ENCODE results near the gene DCXR.

DCXR gene

DNA sequence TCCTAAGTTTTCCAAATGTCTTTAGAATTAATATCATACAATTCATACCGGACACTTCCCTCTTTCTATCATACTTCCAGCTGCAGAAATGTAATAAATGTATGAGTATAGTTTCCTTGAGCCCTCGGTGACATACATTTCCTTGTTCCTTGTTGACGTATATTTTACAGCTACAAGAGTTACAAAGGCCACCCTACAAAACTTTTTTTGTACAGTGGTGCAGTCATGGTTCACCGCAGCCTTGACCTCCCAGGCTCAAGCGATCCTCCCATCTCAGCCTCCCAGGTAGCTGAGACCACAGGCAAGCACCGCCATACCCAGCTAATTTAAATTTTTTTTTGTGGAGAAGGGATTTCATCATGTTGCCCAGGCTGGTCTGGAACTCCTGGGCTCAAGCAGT is 35.3 kb upstream of the DCXR start:
- no peak for DNase-seq

DNA sequence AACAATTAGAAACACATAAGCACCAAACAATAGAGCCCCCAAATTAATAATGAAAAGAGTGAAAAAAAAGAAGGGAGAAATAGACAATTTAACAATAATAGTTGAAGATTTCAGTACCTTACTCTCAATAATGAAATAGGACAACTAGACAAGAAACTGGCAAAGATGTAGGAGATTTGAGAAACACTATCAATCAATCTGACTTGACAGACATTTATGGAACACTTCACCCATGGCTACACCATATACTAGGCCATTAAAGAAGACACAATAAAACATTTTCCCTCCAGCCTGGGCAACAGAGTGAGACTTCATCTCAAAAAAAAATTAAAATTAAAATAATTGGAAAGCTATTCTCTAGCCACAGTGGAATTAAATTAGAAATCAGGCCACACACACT is 33.1 kb upstream of the DCXR start:
- no peak for DNase-seq

DNA sequence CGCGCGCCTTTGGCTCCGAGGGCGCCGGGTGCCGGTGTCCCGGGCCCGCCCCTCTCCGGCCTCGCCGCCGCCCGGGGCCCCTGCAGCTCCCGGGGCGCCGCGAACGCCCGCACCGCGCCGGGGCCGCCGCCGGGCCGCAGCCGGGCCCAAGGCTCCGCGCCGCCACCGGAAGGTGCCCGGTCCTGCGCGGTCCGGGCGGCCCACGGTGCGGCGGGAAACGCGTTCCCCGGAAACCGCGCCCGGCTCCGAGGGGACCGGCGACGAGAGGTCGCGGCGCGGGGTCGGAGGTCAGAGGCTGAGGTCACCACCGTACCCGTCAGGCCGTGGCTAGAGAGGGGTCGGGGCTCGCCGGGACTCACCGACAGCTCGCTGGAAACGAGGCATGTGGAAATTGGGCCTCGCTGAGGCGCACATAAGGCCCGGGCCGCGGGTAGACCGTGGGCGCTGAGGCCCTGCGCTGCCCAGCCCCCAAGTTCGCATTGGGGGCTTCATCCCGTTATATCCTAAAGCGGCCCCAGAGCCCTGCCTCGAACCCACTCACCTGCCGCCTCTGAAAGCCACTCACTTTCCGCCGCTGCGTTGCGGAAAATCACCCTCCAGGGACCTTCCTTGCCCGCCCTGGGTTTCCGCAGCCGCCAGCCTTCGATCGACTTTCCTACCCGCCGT is 28.3 kb upstream of the DCXR start, which contains the start of gene DUS1L:
Gene DUS1L, minus strand, starts transcription at position 167 of the 666 bp plus-strand sequence. CDS start 745 bp downstream, outside the sequence.
- no peak for DNase-seq

DNA sequence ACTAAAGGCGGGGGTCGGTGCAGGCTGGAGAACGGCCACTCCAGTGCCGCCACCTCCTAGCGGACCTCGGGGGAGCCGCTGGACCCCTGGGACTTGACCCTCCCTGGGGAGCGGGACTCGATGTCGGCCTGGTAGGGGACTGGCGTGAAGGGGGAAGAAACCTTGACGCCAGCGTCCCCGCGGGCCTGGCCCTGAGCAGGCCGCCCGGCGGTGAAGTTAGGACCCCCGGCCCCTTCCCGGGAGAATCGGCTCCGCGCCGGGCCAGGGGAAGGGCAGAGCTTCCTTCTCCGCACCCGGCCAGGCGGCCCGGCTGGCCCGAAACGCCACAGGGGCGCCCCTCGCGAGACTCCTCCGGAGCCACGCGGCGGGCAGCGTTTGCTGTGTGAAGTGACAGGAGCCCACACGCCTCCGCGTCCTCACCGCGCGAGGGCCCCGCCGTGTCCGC is 27.7 kb upstream of the DCXR start:
- no peak for DNase-seq

DNA sequence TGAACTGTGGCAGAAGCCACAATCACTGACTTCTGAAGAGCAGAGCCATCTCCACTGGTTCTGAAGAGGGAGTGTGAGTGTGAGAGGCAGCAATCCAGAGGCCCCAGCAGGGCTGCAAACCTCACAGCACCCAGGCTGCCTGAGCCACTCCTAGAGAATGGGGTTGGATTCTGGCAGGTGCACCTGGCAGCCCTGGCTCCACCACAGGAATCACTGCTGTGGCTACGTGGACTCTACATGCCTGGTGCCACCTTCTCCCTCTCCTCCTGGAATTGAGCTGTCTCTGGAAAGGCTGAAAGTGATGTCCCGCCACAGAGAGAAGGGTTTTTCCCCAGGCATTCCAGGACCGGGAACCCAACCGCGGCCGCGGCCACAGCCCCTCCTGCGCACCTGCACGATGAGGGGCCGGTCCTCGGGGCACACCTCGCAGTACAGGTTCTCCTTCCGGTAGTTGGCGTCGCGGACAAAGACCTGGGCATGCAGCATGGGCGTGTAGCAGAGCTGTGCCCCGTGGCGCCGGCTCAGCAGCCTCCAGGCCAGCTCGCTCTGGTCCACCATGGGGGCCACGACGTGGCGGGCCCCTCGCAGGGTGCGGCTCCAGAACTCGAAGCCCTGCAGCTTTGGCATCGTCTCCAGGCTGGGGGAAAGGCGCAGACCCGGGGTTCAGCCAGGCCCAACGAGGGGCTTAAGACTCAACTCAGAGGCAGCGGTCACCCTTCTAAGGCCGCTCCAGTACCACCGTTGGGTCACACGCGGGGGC is 27.1 kb upstream of the DCXR start:
- no peak for DNase-seq

DNA sequence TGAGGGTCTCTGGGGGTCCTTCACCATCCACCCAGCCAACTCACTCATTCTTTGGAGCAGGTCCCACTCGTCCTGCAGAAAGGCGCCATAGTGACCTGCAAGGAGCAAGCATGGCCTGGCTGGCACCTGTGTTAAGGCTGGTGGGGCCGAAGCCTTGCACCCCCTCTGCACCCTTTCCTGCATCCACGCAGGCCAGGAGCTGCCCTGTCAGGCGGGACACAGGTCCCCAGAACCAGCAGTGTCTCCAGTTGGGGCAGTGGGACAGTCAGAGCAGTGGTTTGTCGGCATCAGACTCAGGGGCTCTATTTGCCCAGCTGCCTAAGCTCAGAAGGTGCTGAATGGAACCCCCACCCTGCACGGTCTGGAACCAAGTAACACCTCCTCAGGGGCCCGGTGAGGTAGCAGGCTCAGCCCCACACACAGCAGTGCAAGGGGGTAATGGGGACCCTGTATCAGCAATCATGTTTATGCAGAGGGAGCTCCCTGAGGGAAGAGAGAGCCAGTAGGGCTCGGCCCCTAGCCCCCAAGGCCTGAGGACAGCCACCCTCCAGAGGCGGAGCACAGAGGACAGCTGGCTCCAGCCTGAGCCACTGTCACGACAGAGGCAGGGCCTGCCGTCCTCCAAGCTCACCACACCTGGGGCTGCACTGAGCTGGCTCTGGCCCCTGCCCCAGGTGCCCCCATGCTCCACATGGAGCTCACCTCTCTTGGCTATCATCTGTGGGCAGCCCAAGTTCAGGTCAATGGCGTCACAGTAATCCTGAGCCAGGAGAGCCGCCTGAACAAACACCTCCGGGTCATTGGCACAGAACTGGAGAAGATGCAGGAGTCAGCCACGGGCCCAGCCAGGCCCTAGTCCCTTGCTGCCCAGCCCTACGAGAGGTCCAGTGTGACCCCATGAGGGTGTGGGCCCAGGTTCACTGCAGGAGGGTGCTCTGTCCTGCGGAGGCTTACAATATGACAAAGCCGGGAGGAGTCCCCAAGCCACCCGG is 26.2 kb upstream of the DCXR start:
- no peak for DNase-seq

DNA sequence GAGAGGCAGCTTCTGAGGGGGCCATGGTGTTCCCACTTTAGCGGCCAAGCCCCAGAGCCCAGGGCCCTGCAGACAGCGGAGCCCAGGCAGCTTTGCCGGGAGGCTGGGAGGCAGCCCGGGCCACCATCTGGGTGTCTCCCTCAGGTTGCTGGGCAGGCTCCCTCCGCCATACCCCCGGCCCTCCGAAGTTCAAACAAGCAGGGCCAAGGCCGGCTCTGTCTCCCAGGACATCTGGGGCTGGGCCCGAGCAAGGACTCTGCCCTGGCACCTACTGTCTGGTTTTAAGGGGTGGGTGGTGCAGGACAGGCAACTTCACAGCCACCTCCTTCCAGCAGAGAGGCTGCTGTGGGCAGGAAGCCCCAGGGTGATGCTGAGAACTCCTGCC is 25.5 kb upstream of the DCXR start:
- DNase-seq: no peak

DNA sequence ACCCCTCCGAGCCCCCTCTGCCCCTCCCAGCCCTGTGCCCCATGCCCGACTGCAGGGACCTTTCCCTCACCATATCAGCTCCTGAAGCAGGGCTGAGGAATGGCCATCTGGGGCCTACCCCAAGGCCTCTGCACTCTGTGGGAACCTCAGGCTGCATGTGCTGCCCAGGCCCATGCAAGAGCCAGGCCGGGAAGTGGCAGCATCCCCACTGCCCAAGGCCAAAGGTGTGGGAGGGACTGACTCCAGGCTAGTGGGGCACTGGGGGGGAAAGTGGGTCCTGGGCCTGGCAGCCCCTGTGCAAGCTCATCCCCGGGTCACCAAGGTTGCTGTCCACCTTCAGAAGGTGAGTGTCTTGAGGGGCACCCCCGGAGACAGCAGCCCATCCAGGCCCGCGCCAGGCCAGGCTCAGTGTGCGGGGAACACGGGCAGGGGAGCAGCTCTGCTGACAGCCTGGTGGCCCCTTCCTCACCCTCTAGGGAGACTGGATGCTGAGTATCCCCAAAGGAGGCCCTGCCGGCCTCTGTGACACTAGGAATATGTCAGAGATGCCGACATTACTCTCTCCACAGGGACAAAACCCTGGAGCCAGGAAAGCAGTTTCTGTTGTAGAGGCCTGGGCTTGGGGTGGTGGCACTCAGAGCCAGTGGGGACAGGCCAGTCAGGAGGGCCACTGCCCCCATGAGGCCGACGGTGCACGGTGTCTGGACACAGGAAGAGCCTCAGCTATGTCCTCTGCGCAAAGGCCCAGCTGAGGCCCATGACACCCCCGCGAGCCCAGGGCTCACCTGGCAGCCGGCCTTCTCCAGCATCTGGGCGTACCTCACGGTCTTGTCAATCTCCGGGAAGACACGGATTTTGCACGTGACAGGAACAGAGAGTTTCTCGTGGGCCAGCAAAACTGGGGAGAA is 24.8 kb upstream of the DCXR start:
- no peak for DNase-seq

DNA sequence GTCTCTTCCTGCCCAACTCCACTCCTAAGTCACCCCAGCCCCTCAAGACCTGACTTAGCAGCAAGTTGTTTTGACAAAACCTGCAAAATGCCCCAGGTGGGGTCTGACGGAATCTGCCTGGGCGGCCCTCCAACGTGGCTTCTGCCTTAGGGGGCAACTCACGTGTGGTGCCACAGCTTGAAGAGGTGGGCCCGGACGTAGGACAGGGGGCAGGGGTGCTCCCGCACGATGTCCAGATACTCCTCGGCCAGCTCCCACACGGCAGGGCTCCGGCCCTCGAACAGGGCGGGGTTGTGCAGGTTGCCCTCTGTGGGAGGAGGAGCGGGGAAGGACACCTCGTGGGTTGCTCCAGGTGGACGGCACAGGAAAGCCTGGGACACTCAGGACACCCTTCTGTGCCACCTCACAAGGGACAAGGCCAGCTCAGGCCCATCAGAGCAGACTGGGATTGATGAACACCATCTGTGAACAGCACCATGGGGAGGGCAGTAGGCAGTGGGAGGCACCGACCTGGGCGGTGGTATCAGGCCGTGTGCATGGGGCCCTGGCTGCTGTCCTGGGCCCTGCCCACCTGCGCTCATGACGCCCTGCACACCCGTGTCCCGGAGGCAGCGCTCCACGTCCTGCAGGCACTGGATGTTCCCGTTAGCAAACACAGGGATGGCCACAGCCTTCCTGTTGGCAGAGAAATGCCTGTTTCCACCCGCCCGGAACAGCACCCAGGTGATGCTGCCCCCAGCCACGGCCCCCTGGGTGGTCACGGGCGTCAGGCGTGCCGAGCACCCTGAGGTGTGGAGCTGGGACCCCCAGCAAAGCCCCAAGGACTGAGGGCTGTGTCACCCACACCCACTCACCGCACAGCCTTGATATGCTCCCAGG is 23.8 kb upstream of the DCXR start:
- no peak for DNase-seq

DNA sequence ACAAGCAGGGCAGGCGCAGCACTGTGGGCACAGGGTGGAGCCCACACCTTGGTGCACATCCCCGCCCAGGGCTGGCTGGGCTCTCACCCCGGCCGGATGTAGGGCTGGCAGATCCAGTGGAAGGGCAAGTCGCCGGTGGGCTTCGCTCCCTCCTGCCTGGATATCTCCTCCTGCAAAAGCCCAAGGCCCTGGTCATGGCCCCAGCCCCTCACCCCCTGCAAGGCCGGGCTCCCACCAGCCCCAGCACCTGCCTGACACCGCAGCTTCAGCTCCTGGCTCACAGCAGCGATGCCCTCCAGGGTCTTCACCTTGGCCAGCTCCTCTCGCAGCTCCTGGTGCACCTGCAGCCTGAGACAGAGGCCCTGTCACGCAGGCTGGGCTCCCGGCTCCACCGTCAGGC is 23.1 kb upstream of the DCXR start:
- DNase-seq: no peak

DNA sequence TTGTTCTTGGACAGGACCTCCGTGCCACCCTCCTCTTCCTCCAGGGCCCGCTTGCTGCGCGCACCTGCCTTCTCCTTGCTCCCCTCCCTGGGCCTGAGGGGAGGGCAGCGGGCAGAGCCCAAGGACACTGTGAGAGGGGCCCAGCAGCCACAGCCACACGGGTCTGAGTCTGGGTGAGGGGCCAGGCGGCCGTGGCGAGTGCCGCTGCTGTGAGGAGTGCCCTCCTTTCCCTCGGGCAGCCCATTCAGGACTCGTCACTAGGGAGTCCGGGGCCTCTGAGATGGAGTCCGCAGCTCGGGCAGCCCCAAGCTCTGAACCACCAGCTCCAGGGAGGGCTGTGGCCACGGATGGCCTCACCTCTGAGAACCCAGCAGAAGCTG is 22.5 kb upstream of the DCXR start:
- DNase-seq: no peak

DNA sequence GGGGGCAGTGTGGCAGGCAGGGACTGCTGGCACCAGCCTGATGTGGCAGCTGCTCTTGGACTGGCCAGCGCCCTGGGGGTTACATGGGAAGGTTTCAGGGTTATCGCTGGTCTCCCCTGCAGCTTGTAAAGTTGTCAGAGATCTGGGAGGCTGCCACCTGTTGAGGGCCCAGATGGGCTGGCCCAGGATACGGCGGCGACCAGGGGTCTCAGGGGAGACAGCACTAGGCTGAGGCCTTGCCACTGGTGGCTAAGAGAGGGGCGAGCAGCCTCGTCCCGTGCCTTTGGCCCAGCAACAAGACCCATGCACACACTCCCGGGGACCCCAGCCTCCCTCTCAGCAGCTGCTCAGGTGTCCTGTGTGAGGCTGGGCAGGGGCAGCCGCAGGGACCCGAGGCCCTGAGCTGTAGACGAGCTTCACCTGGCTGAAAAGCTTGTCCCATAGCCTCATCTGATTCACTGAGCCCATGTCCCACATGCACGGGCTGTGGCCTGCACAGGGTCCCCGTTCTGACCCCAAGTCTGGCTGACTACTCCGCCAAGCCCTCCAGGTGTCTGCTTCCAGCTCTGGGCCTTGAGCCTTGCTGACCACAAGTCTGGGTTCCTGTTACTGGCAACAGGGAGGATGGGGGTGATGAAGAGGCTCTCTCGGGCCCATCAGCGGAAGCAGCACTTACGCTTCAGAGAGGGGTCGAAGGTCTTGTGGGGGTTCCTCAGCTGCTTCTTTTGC is 21.9 kb upstream of the DCXR start:
- DNase-seq: no peak

DNA sequence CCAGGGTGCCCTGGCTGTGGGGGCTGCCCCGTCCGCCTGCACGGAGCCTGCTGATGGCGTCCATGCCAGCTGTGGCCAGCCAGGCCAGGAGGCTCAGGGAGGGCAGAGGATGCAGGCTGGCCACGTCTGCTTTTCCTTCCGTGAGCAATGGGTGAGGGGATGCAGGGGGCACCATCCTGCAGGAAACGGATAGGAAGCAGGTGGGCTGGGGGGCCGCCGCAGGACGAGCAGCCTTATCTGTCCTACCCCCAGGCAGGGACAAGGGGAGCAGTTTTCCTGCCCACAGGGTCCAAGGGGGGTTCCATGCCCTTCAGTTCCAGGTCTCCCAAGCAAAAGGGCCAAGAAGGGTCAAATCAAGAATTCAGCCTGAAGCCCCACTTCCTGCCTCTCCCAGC is 21.4 kb upstream of the DCXR start:
- no peak for DNase-seq

DNA sequence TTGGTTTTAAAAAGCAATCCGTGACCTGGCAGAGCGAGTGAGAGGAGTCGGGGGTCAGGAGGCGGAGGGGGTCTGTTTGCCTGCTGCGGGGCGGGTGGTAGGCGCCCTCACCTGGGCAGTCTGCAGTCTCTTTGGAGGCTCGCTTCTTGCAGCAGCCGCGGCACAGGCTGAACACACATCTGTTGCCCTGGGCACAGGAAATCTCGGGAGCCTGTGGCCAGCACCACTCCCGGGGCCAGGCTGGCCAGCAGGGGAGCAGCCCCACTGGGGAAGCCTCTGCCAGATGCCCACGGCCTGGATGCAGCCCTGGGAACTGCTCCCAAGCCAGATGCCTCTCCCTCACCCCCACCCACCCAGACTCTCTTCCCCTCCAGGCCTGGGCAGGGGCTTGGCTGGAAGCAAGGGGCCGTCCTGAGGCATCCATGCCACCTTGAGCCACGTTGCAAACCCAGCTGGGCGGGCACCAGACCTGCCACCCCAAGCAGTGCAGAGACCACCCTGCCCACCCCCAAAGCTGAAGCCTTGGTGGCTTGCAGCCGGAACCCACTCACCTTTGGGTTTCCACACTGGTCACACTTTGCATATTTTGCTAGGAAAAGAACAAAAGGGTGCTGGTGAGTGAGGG is 20.8 kb upstream of the DCXR start:
- DNase-seq: no peak

DNA sequence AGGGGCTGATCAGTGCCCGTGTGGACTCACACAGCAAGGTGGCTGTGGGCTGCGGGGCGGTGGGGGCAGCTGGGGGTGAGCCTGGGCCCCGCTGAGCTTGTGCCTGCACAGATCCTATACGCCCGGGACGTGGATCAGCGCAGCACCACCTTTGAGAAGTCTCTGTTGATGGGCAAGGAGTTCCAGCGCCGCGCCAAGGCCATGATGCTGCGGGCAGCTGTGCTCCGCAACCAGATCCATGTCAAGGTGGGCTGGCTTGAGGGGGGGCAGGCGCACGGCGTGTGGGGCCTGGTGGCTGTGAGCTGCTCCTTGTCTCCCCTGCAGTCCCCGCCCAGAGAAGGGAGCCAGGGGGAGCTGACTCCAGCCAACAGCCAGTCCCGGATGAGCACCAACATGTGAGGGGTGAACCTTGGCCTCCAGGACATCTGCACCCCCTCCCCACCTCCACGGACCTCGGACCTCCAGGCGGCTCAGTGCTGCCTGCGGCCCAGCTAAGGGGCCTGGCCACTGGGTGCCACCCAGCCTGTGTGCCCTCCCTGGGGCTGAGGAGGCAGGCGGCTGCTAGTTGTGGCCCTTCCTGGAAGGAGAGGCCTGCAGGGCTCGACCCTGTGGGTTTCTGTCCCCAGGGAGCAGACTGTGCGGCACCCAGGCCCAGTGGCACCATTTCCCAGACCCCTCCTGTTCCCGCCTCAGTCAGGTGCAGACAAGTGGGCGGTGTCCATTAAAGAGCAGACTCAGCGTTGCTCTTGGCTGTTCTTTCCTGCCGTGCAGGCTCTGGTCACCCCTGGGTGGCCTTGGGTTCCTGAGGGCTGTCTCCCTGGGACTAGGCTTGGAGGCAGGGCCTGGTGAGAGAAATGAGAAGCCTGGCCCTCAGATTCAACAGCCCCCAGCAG is 19.5 kb upstream of the DCXR start:
- no peak for DNase-seq

DNA sequence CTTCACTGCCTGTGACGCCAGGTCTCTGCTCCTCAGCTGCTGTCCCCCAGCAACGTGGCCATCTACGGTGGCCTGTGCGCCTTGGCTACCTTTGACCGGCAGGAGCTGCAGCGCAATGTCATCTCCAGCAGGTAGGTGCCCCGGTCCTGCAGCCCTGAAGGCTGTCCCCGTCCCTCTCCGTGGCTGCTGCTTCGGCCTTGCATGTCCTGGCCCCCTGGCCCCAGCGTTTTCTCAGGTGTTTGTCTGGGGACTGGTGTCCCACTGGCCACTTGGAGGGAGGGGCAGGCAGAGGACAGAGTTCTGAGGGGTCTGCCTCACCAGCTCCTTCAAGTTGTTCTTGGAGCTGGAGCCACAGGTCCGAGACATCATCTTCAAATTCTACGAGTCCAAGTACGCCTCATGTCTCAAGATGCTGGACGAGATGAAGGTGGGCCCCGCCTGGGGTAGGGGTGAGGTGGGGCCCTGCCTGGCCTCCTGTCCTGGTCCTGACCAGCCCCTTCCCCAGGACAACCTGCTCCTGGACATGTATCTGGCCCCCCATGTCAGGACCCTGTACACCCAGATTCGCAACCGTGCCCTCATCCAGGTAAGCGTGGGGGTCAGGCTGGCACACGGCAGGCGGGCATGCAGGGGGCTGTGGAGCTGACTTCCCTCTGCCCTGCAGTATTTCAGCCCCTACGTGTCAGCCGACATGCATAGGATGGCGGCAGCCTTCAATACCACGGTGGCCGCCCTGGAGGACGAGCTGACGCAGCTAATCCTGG is 18.6 kb upstream of the DCXR start:
- no peak for DNase-seq

DNA sequence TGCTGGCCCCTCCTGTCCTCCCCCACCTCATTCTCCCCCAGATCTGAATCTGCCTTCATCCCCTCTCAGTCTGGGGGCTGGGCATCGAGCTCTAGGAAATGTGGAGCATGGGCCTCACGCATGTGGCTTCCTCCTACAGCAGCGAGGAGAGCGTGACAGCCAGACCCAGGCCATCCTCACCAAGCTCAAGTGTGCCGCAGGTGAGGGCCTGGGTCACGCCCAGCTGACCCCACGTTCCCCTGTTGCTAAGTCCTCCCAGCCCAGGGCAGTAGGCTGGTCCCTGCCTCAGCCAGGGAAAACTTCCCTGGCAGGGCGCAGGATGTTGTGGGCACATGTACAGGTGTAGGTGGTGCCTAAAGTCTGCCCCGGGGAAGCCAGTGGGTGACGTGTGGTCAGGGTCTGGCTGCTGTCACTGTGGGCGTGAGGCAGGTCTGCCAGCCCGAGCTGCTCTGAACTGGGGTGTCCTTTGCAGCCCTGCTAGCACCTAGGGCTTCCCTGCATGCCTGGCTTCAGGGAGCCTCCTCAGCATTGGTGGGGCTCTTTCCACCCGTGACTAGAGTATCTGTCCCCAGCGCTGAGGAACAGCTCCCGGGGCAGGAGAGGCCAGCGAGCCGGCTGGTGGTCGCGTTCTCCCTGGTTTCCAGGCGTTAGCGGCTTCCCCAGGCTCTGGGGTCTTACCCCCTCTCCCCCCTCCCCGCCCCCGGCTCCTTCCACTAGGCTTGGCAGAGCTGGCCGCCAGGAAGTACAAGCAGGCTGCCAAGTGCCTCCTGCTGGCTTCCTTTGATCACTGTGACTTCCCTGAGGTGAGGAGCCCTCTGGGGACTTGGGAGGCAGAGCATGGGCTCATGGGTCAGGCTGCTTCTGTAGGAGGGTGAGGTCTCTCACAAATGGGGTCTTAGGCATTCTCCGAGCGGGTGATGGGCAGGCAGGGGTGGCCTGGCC is 17.8 kb upstream of the DCXR start:
- DNase-seq: no peak

All from SIG-M5 (cell line).